Embryonic facial prominence (tissue), 1 donor: Measurements from ENCODE around the gene GATAD2B.
"Not testable (repeated sequence)": the region's sequence is repeated elsewhere in the genome, so short reads cannot be mapped to it uniquely, and the experiment has no call there.

Experiments
- DNase-seq: peaks from one replicate; pipeline ENCODE4 v3.0.0-alpha.2; 2016; ENCODE audit errors: extremely low spot score

Gene GATAD2B

GRCh38 chr1:153778824-153779519, 143.8 kb downstream of the GATAD2B start:
- DNase-seq, result no peak

- DNase-seq, result no peak
Observed at GRCh38 chr1:153778051-153778823, 144.5 kb downstream of the GATAD2B start.

- DNase-seq, result no peak
Observed at GRCh38 chr1:153777648-153778047, 145.1 kb downstream of the GATAD2B start.

GRCh38 chr1:153776845-153777370, 145.9 kb downstream of the GATAD2B start:
- no peak for DNase-seq

- no peak for DNase-seq
Observed at GRCh38 chr1:153776352-153776751, 146.4 kb downstream of the GATAD2B start.

GRCh38 chr1:153775458-153776327, 147.1 kb downstream of the GATAD2B start:
- DNase-seq, result peak; percentile 39

- DNase-seq, result no peak
Observed at GRCh38 chr1:153774780-153775457, 147.9 kb downstream of the GATAD2B start, which contains the start of gene SLC27A3. SLC27A3 (plus strand) TSS chr1:153775407; CDS start chr1:153775498, 91 bp downstream.

- no peak for DNase-seq
Observed at GRCh38 chr1:153774026-153774595, 148.7 kb downstream of the GATAD2B start.

- no peak for DNase-seq
Observed at GRCh38 chr1:153773096-153773921, 149.5 kb downstream of the GATAD2B start.

- no peak for DNase-seq
Observed at GRCh38 chr1:153771841-153772593, 150.8 kb downstream of the GATAD2B start.

- DNase-seq, result no peak
Observed at GRCh38 chr1:153771261-153771660, 151.5 kb downstream of the GATAD2B start.

- DNase-seq, result no peak
Observed at GRCh38 chr1:153770797-153771196, 152.0 kb downstream of the GATAD2B start.

GRCh38 chr1:153769221-153769620, 153.6 kb downstream of the GATAD2B start:
- no peak for DNase-seq

GRCh38 chr1:153768316-153769181, 154.2 kb downstream of the GATAD2B start:
- DNase-seq, result no peak

- DNase-seq, result no peak
Observed at GRCh38 chr1:153767519-153767918, 155.3 kb downstream of the GATAD2B start.

GRCh38 chr1:153766663-153767062, 156.1 kb downstream of the GATAD2B start:
- DNase-seq, result not testable (repeated sequence)

- no peak for DNase-seq
Observed at GRCh38 chr1:153764310-153764709, 158.5 kb downstream of the GATAD2B start.
